Smooth muscle cell (in vitro differentiated cells): ENCODE measurements around the gene GALNT14. TPM values are rescaled to one million over a fixed set of nuclear protein-coding genes. Genes with fewer than 3 reads are reported as not detected.

Source experiments
- DNase-seq: peaks from one replicate; lab custom pipeline; 2025; ENCODE audit not compliant: unreplicated experiment; lab: John Stamatoyannopoulos, UW
- H2AFZ ChIP-seq: fragments of 200-600 bp; sonication (generic); 2 replicates; pipeline ENCODE4 v1.6.0; 2016; ENCODE audit warnings: antibody characterized with exemption, low read depth, mild to moderate bottlenecking
- H3F3A ChIP-seq: fragments of 200-600 bp; sonication (generic); 2 replicates; pipeline ENCODE4 v1.6.0; 2017; ENCODE audit warnings: antibody characterized with exemption, low read depth
- H3K27ac ChIP-seq: fragments of 200-600 bp; sonication (generic); 2 replicates; pipeline ENCODE4 v1.5.1; 2016; ENCODE audit warnings: low read depth, mild to moderate bottlenecking
- H3K27me3 ChIP-seq: fragments of 200-600 bp; sonication (generic); 2 replicates; pipeline ENCODE4 v1.6.1; 2016; ENCODE audit warnings: low read depth, mild to moderate bottlenecking
- H3K36me3 ChIP-seq: fragments of 200-600 bp; sonication (generic); 2 replicates; pipeline ENCODE4 v1.5.1; 2016; ENCODE audit warnings: low read depth
- H3K4me1 ChIP-seq: fragments of 200-600 bp; sonication (generic); 2 replicates; pipeline ENCODE4 v1.5.1; 2016; ENCODE audit warnings: low read depth
- H3K4me2 ChIP-seq: fragments of 200-600 bp; sonication (generic); 2 replicates; pipeline ENCODE4 v1.6.0; 2016; ENCODE audit warnings: mild to moderate bottlenecking
- H3K4me3 ChIP-seq: fragments of 200-600 bp; sonication (generic); 2 replicates; pipeline ENCODE4 v1.5.1; 2016; ENCODE audit warnings: mild to moderate bottlenecking
- H3K79me2 ChIP-seq: fragments of 200-600 bp; sonication (generic); 2 replicates; pipeline ENCODE4 v1.6.0; 2016; ENCODE audit warnings: low read depth, mild to moderate bottlenecking
- H3K9ac ChIP-seq: fragments of 200-600 bp; sonication (generic); 2 replicates; pipeline ENCODE4 v1.6.0; 2016; ENCODE audit warnings: low read depth
- H3K9me3 ChIP-seq: fragments of 200-600 bp; sonication (generic); replicated peaks from 2 replicates; pipeline ENCODE4 v1.5.1; 2016; ENCODE audit warnings: low read depth
- H4K20me1 ChIP-seq: fragments of 200-600 bp; sonication (generic); 2 replicates; pipeline ENCODE4 v1.6.0; 2016; ENCODE audit warnings: low read depth
- WGBS: methylation state at CpG from one replicate; pipeline ENCODE4 v1.1.7; 2016; ENCODE audit warnings: low lambda C conversion rate; 5-methylcytosine and 5-hydroxymethylcytosine counted together
- polyA plus RNA-seq: library from polyadenylated mRNA; unstranded; fragments of >200 nt; fragmentation: Nextera tagmentation; extraction: Ambion mirVana; gene quantifications from 2 replicates; pipeline ENCODE4 v1.2.1, GENCODE V29; 2016
- total RNA-seq: library from RNA; depleted of rRNA; stranded (reverse); fragments of >200 nt; gene quantifications from 2 replicates; pipeline ENCODE4 v1.2.3, GENCODE V29; 2014
- TF ChIP-seq, protein P1 (sequence below): fragments of 200-600 bp; sonication (generic); IDR thresholded peaks from 2 replicates; pipeline ENCODE4 v1.5.1; 2017; ENCODE audit warnings: borderline replicate concordance, mild to moderate bottlenecking, antibody characterized with exemption; ENCODE audit not compliant: insufficient read depth, poor library complexity, severe bottlenecking

Gene GALNT14
- total and polyA plus RNA-seq, 2 experiments from 2014 or later: 0.63 to 1.0 TPM

- H3K4me3 ChIP-seq: no peak overlapping the region
- no peak for DNase-seq
- TF ChIP-seq, protein P1, sequence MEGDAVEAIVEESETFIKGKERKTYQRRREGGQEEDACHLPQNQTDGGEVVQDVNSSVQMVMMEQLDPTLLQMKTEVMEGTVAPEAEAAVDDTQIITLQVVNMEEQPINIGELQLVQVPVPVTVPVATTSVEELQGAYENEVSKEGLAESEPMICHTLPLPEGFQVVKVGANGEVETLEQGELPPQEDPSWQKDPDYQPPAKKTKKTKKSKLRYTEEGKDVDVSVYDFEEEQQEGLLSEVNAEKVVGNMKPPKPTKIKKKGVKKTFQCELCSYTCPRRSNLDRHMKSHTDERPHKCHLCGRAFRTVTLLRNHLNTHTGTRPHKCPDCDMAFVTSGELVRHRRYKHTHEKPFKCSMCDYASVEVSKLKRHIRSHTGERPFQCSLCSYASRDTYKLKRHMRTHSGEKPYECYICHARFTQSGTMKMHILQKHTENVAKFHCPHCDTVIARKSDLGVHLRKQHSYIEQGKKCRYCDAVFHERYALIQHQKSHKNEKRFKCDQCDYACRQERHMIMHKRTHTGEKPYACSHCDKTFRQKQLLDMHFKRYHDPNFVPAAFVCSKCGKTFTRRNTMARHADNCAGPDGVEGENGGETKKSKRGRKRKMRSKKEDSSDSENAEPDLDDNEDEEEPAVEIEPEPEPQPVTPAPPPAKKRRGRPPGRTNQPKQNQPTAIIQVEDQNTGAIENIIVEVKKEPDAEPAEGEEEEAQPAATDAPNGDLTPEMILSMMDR: no peak
- H3K36me3 ChIP-seq: no peaks in the 10 kb centered on the region
- H3K9me3 ChIP-seq: no peaks in the 10 kb centered on the region
- H3K27ac ChIP-seq: no peak overlapping the region
- H4K20me1 ChIP-seq: no peaks in the 10 kb centered on the region
- H3K79me2 ChIP-seq: no peaks in the 10 kb centered on the region
- H3K9ac ChIP-seq: no peak overlapping the region
- no peaks in the 10 kb centered on the region for H3K4me1 ChIP-seq
- WGBS: 92% methylated on average over 6 of the region's 6 CpGs
- peaks cover 3% of the 10 kb centered on the region for H3K27me3 ChIP-seq
- H3F3A ChIP-seq: no peaks in the 10 kb centered on the region
- no peak overlapping the region for H3K4me2 ChIP-seq
- H2AFZ ChIP-seq: no peak overlapping the region
Measured at GRCh38 chr2:31055938-31056337, 82.3 kb downstream of the GALNT14 start.

GRCh38 chr2:31054842-31055388, 83.3 kb downstream of the GALNT14 start:
- no peaks in the 10 kb centered on the region for H3F3A ChIP-seq
- H3K27me3 ChIP-seq: peaks cover 3% of the 10 kb centered on the region
- no peaks in the 10 kb centered on the region for H4K20me1 ChIP-seq
- no peak overlapping the region for H3K4me2 ChIP-seq
- no peaks in the 10 kb centered on the region for H3K9me3 ChIP-seq
- H3K9ac ChIP-seq: no peak overlapping the region
- no peaks in the 10 kb centered on the region for H3K4me1 ChIP-seq
- no peak overlapping the region for H3K4me3 ChIP-seq
- H3K36me3 ChIP-seq: no peaks in the 10 kb centered on the region
- no peaks in the 10 kb centered on the region for H3K79me2 ChIP-seq
- 83% methylated on average over 7 of the region's 7 CpGs for WGBS
- H3K27ac ChIP-seq: no peak overlapping the region
- no peak for DNase-seq
- TF ChIP-seq, protein P1: no peak
- H2AFZ ChIP-seq: no peak overlapping the region

DNA sequence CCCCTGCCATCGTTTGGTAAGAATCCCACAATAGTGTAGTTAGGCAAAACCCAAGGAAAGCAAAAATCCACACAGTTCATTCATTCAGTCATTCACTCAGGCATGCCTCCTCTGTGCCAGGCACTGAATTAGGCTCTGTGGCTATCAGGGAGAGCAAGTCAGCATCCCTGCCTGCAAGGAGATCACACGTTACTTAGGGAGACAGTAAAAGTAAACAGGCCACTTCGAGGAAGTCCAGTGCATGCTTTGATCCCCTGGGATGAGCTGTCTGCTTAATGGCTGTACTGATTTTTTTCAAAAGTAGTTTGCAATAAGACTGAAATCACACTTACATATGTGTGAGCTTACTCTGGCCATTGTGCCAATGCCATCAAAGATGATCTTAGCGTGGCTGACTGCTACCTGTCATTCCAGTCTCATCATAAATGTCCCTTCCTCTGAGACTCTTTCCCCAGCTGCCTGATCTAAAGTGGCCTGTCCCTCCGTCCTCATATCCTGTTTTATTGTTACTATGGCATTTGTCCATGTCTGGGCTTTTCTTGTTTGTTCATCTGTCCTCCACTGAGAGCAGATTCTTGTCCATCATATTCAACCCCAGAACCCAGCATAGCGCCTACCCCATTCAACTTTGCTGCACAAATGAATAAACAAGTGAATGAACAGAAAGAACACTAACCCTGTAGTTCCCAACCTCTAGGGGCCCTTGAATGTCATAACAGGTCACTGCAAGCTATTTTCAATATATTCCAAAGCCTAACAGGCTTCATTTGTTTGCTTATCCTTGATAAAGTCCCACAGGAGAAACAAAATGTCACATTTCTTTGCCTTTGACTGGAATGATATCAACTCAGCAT, 84.1 kb downstream of the GALNT14 start:
- H3K4me2 ChIP-seq: no peak overlapping the region
- no peaks in the 10 kb centered on the region for H3K9me3 ChIP-seq
- H4K20me1 ChIP-seq: no peaks in the 10 kb centered on the region
- no peaks in the 10 kb centered on the region for H3F3A ChIP-seq
- H3K27ac ChIP-seq: no peak overlapping the region
- H3K27me3 ChIP-seq: peaks cover 2% of the 10 kb centered on the region
- WGBS: 61% methylated on average over 6 of the region's 6 CpGs
- H3K36me3 ChIP-seq: no peaks in the 10 kb centered on the region
- H3K4me3 ChIP-seq: no peak overlapping the region
- H3K4me1 ChIP-seq: no peaks in the 10 kb centered on the region
- DNase-seq: no peak
- H3K9ac ChIP-seq: no peak overlapping the region
- H3K79me2 ChIP-seq: no peaks in the 10 kb centered on the region
- TF ChIP-seq, protein P1: no peak
- no peak overlapping the region for H2AFZ ChIP-seq
